Measurements from ENCODE around the gene PPP1CB. TPM values are rescaled to one million over a fixed set of nuclear protein-coding genes. Genes with fewer than 3 reads are reported as not detected.

Gene PPP1CB
- total RNA-seq, 2 experiments from 2014 or later, result 174 to 179 TPM

GRCh38 chr2:28821295-28821958 is 69.8 kb downstream of the PPP1CB start:
- Mint-ChIP-seq H3K27me3 (peaks cover 27% of the 10 kb centered on the region), H3K27ac (no peak overlapping the region), H3K36me3 (no peaks in the 10 kb centered on the region), H3K4me3 (no peak overlapping the region), H3K9me3 (no peaks in the 10 kb centered on the region), H3K4me1 (peaks cover 2% of the 10 kb centered on the region)
- POLR2A ChIA-PET, result interaction anchor here (0.7 kb wide), 2 partner anchors 10 to 1138 kb away, joined by 3 to 4 read pairs; no protein-coding TSS in a partner anchor
- DNase-seq (no peak), ATAC-seq (ENCODE audit: low read depth) (peak; percentile 75)

- DNase-seq (no peak), ATAC-seq (ENCODE audit: low read depth) (no peak)
- H3K27me3 Mint-ChIP-seq, result peaks cover 27% of the 10 kb centered on the region
- H3K4me1 Mint-ChIP-seq, result peaks cover 2% of the 10 kb centered on the region
- no peak overlapping the region for H3K4me3 Mint-ChIP-seq
- H3K9me3 Mint-ChIP-seq, result no peaks in the 10 kb centered on the region
- H3K27ac Mint-ChIP-seq, result no peak overlapping the region
- H3K36me3 Mint-ChIP-seq, result no peaks in the 10 kb centered on the region
- POLR2A ChIA-PET, result no interaction called here
Measured at GRCh38 chr2:28822036-28822435, 70.4 kb downstream of the PPP1CB start.

- Mint-ChIP-seq H3K9me3 (no peaks in the 10 kb centered on the region), H3K36me3 (no peaks in the 10 kb centered on the region), H3K4me3 (no peak overlapping the region), H3K27me3 (peaks cover 24% of the 10 kb centered on the region), H3K4me1 (peaks cover 2% of the 10 kb centered on the region), H3K27ac (no peak overlapping the region)
- ATAC-seq (ENCODE audit: low read depth) (no peak), DNase-seq (no peak)
- POLR2A ChIA-PET, result interaction anchor here (0.7 kb wide), 1 partner anchor 101 kb away, joined by 6 read pairs; no protein-coding TSS in a partner anchor
Measured at GRCh38 chr2:28824207-28824606, 72.6 kb downstream of the PPP1CB start.

GRCh38 chr2:28824870-28825269 is 73.2 kb downstream of the PPP1CB start:
- H3K27ac Mint-ChIP-seq, result no peak overlapping the region
- POLR2A ChIA-PET, result interaction anchor here (0.7 kb wide), 1 partner anchor 102 kb away, joined by 6 read pairs; no protein-coding TSS in a partner anchor
- no peak for ATAC-seq (ENCODE audit: low read depth)
- H3K4me3 Mint-ChIP-seq, result no peak overlapping the region
- no peaks in the 10 kb centered on the region for H3K9me3 Mint-ChIP-seq
- peaks cover 24% of the 10 kb centered on the region for H3K27me3 Mint-ChIP-seq
- H3K36me3 Mint-ChIP-seq, result no peaks in the 10 kb centered on the region
- H3K4me1 Mint-ChIP-seq, result peaks cover 2% of the 10 kb centered on the region
- no peak for DNase-seq

GRCh38 chr2:28828382-28828781 is 76.8 kb downstream of the PPP1CB start:
- no peak for DNase-seq

GRCh38 chr2:28833740-28834470 is 82.3 kb downstream of the PPP1CB start:
- Mint-ChIP-seq H3K4me1 (no peaks in the 10 kb centered on the region), H3K27me3 (peaks cover 2% of the 10 kb centered on the region), H3K9me3 (no peaks in the 10 kb centered on the region), H3K27ac (no peak overlapping the region), H3K36me3 (no peaks in the 10 kb centered on the region), H3K4me3 (no peak overlapping the region)
- no peak for DNase-seq
- POLR2A ChIA-PET, result interaction anchor here (1.0 kb wide), 1 partner anchor 8 kb away, joined by 3 read pairs; no protein-coding TSS in a partner anchor
- no peak for ATAC-seq (ENCODE audit: low read depth)

More at GRCh38 chr2:28828382-28828781, 76.8 kb downstream of the PPP1CB start:
- Mint-ChIP-seq H3K27me3 (peaks cover 18% of the 10 kb centered on the region), H3K4me3 (no peak overlapping the region), H3K36me3 (no peaks in the 10 kb centered on the region), H3K4me1 (no peaks in the 10 kb centered on the region), H3K27ac (no peak overlapping the region), H3K9me3 (no peaks in the 10 kb centered on the region)
- no peak for ATAC-seq (ENCODE audit: low read depth)
- POLR2A ChIA-PET, result no interaction called here

GRCh38 chr2:28835781-28836180 is 84.2 kb downstream of the PPP1CB start:
- ATAC-seq (ENCODE audit: low read depth), result no peak
- POLR2A ChIA-PET, result no interaction called here

GRCh38 chr2:28838971-28839370 is 87.3 kb downstream of the PPP1CB start:
- POLR2A ChIA-PET, result no interaction called here
- H3K4me3 Mint-ChIP-seq, result no peak overlapping the region
- no peaks in the 10 kb centered on the region for H3K36me3 Mint-ChIP-seq
- DNase-seq (no peak), ATAC-seq (ENCODE audit: low read depth) (no peak)
- H3K4me1 Mint-ChIP-seq, result peaks cover 1% of the 10 kb centered on the region
- H3K27me3 Mint-ChIP-seq, result no peaks in the 10 kb centered on the region
- H3K27ac Mint-ChIP-seq, result no peak overlapping the region
- no peaks in the 10 kb centered on the region for H3K9me3 Mint-ChIP-seq

More at GRCh38 chr2:28835781-28836180, 84.2 kb downstream of the PPP1CB start:
- H3K27me3 Mint-ChIP-seq, result no peaks in the 10 kb centered on the region
- no peak overlapping the region for H3K27ac Mint-ChIP-seq
- H3K9me3 Mint-ChIP-seq, result no peaks in the 10 kb centered on the region
- H3K4me1 Mint-ChIP-seq, result no peaks in the 10 kb centered on the region
- H3K36me3 Mint-ChIP-seq, result no peaks in the 10 kb centered on the region
- no peak for DNase-seq
- no peak overlapping the region for H3K4me3 Mint-ChIP-seq

- no peaks in the 10 kb centered on the region for H3K9me3 Mint-ChIP-seq
- peaks cover 1% of the 10 kb centered on the region for H3K4me1 Mint-ChIP-seq
- no peaks in the 10 kb centered on the region for H3K27me3 Mint-ChIP-seq
- POLR2A ChIA-PET, result no interaction called here
- H3K36me3 Mint-ChIP-seq, result no peaks in the 10 kb centered on the region
- H3K4me3 Mint-ChIP-seq, result no peak overlapping the region
- H3K27ac Mint-ChIP-seq, result no peak overlapping the region
- ATAC-seq (ENCODE audit: low read depth) (no peak), DNase-seq (no peak)
Measured at GRCh38 chr2:28842042-28842441, 90.4 kb downstream of the PPP1CB start.

Other genes starting within 250 kb of the PPP1CB start
- gene SPDYA, start 59.0 kb downstream of the PPP1CB start, total RNA-seq, result 1 to 10 TPM; 1.4 to 1.9 TPM
- gene TRMT61B, start 118.5 kb downstream of the PPP1CB start, total RNA-seq, result 10 to 100 TPM; 15.1 to 16.0 TPM
- gene WDR43, start 142.8 kb downstream of the PPP1CB start, total RNA-seq, result 10 to 100 TPM; 50.3 to 54.3 TPM
- 1 to 10 TPM; 5.2 to 5.3 TPM for gene TOGARAM2, start 229.5 kb downstream of the PPP1CB start, total RNA-seq

All from activated naive CD8-positive, alpha-beta T cell treated with anti-CD3 and anti-CD28 coated beads, Interleukin-2, amount 10 ng/mL, durations not matched to agents 7 days and 5 days (primary cell).